Cardiac septum (tissue), 1 donor: ENCODE data around the gene CX3CR1. TPM values are rescaled to one million over a fixed set of nuclear protein-coding genes. Genes with fewer than 3 reads are reported as not detected.
"Not testable (repeated sequence)": the region's sequence is repeated elsewhere in the genome, so short reads cannot be mapped to it uniquely, and the experiment has no call there.

Experiments used
- DNase-seq: peaks from one replicate; pipeline ENCODE4 v3.0.0-alpha.2; 2020; ENCODE audit warnings: low spot score
- intact Hi-C: fragments of 100-400 bp; cut with DNase I; formaldehyde crosslinking; loops from one replicate; pipeline ENCODE4 v1.14.0; 2022
- total RNA-seq: library from RNA; stranded (reverse); fragmentation: NEBNext Ultra II Directional; extraction: Animal tissue kit (Norgen Biotek cat#: 25700); gene quantifications from one replicate; pipeline ENCODE4 v1.2.1, GENCODE V29; 2021
- donor health status: DM: no; HTN: no; CAD: no.

CX3CR1 gene
- total RNA-seq, 1 donor from 2014 or later, result 1.3 TPM

DNA sequence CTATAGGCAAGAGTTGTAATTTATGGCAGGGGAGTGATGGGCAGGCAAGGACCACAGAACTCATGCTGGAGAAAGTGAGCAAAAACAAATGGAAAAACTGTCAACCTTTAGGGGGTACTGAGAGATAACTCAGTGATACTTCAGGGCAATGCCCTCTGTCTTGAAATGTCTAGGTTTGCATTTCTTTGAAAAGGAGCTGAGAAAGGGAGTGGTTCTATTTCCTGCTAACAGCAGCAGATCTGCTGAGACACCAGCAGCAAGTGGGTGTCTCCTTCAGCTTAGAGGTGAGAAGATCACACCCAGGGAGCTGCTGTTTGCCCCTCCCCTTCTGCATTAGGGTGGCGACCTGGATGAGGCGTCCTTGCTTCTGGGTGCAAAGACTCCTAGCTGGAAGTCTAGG is 45.2 kb downstream of the CX3CR1 start:
- intact Hi-C loops, result no loop called here
- DNase-seq, result no peak

GRCh38 chr3:39232859-39233258 is 47.0 kb downstream of the CX3CR1 start:
- no peak for DNase-seq
- intact Hi-C loops, result no loop called here

GRCh38 chr3:39230453-39230852 is 49.4 kb downstream of the CX3CR1 start:
- no peak for DNase-seq
- intact Hi-C loops, result no loop called here

- intact Hi-C loops, result no loop called here
- DNase-seq, result no peak
Observed at GRCh38 chr3:39228496-39228895, 51.3 kb downstream of the CX3CR1 start.

DNA sequence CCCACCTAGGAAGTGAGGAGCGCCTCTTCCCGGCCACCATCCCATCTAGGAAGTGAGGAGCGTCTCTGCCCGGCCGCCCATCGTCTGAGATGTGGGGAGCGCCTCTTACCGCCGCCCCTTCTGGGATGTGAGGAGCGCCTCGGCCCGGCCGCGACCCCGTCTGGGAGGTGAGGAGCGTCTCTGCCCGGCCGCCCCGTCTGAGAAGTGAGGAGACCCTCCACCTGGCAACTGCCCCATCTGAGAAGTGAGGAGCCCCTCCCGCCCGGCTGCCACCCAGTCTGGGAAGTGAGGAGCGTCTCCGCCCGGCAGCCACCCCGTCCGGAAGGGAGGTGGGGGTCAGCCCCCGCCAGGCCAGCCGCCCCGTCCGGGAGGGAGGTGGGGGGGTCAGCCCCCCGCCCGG is 52.2 kb downstream of the CX3CR1 start:
- DNase-seq, result not testable (repeated sequence)

GRCh38 chr3:39226106-39226741 is 53.6 kb downstream of the CX3CR1 start:
- intact Hi-C loops, result no loop called here
- DNase-seq, result no peak

More for the DNA sequence above, 52.2 kb downstream of the CX3CR1 start:
- intact Hi-C loops, result not testable (repeated sequence)

DNA sequence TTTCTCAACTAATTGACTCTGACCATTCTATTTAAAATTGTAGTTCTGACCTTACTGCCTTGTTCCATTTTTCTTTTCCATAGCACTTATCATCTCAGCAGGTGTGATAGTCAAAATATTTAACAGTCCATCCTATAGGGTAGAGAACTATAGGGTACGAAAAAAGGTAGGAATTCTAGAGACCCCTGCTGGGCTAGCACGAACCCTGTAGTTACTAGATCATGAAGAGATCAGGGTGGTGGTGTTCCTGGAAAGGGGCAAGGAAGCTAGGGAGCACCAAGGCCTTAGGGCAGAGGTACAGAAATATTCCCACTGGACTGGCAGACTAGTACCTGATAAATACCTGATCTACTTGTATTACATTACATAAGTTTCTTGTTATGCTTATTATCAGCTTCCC is 55.5 kb downstream of the CX3CR1 start:
- no peak for DNase-seq
- intact Hi-C loops, result no loop called here

DNA sequence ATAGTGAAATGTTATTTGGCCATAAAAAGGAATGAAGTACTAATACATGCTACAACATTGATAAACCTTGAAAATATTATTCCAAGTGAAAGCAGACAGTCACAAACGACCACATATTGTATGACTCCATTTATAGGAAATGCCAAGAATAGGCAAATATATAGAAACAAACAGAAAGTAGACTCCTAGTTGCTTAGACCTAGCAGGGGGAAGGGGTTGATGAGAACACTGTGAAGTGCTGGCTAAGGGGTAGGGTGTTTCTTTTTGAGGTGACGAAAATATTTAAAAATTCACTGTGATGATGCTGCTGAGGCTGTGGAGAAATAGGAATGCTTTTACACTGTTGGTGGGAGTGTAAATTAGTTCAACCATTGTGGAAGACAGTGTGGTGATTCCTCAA is 56.9 kb downstream of the CX3CR1 start:
- no peak for DNase-seq
- intact Hi-C loops, result no loop called here

DNA sequence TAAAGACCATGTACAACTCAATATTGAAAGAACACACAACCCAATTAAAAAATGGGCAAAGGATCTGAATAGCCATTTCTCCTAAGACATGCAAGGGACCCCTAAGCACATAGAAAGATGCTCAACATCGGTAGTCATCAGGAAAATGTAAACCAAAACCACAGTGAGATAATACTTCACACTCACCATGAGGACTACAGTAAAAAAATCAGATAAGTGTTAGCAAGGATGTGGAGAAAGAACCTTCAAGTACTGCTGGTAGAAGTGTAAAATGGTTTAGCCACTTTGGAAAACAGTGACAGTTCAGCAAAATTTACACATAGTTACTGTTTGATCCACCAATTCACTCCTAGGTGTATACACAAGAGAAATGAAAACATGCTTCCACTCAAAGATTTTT is 57.4 kb downstream of the CX3CR1 start:
- intact Hi-C loops, result no loop called here
- DNase-seq, result no peak

GRCh38 chr3:39221141-39221530 is 58.7 kb downstream of the CX3CR1 start:
- DNase-seq, result no peak
- intact Hi-C loops, result no loop called here

GRCh38 chr3:39220407-39221140 is 59.3 kb downstream of the CX3CR1 start:
- intact Hi-C loops, result no loop called here
- DNase-seq, result no peak

GRCh38 chr3:39219702-39220101 is 60.1 kb downstream of the CX3CR1 start:
- intact Hi-C loops, result no loop called here
- DNase-seq, result no peak

- no peak for DNase-seq
- intact Hi-C loops, result no loop called here
Observed at GRCh38 chr3:39216176-39216790, 63.6 kb downstream of the CX3CR1 start.

GRCh38 chr3:39213613-39214012 is 66.2 kb downstream of the CX3CR1 start:
- no peak for DNase-seq
- intact Hi-C loops, result no loop called here

Other genes with a start within 250 kb of the CX3CR1 start
- gene SCN11A, start 228.1 kb downstream of the CX3CR1 start, total RNA-seq, result 0.05 TPM
- 24.5 TPM for gene WDR48, start 228.0 kb downstream of the CX3CR1 start, total RNA-seq
- 45.9 TPM for gene GORASP1, start 172.4 kb downstream of the CX3CR1 start, total RNA-seq
- 3.0 TPM for gene TTC21A, start 172.4 kb downstream of the CX3CR1 start, total RNA-seq
- 11.5 TPM for gene CSRNP1, start 126.4 kb downstream of the CX3CR1 start, total RNA-seq
- 1,123 TPM for gene XIRP1, start 87.4 kb downstream of the CX3CR1 start, total RNA-seq
- not detected for gene CCR8, start 49.7 kb upstream of the CX3CR1 start, total RNA-seq
- gene SLC25A38, start 103.3 kb upstream of the CX3CR1 start, total RNA-seq, result 14.6 TPM
- gene RPSA, start 126.7 kb upstream of the CX3CR1 start, total RNA-seq, result 333 TPM
- gene MOBP, start 187.6 kb upstream of the CX3CR1 start, total RNA-seq, result 0.08 TPM